HCEC 1CT (cell line): ENCODE data around the gene TMEM131L.
"Not testable (repeated sequence)": the region's sequence is repeated elsewhere in the genome, so short reads cannot be mapped to it uniquely, and the experiment has no call there.

Experiments used
- DNase-seq: peaks from one replicate; pipeline ENCODE4 v3.0.0-alpha.2; 2017

Gene TMEM131L

DNA sequence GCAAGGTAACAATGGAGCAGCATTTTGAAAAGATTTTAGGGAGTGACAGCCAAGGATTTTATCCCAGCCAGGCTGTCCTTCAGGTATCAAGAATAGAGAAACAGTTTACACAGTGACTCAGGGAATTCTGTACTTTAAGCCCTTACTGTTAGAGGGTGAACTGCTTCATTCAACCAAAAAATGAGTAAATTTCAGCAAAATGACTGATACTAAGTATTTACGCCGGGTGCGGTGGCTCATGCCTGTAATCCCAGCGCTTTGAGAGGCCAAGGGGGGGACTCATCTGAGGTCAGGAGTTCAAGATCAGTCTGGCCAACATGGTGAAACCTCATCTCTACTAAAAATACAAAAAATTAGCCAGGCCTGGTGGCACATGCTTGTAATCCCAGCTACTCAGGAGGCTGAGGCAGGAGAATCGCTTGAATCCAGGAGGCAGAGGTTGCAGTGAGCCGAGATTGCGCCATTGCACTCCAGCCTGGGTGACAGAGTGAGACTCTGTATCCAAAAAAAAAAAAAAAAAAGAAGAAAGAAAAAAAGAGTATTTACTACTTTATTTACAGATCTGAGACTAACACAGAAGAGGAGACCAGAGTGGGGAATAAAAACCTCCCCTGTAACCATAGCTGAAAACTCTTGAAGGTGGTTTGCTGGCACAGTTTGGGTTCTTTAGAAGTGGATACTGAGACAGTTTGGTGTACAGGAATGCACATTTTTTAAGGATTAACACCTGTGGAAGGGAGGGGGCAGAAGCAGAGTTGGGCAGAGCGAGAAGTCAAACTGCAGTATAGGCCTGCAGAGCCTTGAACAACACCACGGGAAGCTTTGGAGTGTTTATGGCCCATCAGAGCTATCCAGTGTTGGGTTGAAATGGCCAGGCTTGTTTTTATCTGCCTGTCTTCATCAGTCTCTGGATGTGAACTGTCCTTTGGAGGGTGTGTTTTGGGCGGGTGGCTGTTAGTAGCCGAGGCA is 40.5 kb downstream of the TMEM131L start:
- DNase-seq = no peak

DNA sequence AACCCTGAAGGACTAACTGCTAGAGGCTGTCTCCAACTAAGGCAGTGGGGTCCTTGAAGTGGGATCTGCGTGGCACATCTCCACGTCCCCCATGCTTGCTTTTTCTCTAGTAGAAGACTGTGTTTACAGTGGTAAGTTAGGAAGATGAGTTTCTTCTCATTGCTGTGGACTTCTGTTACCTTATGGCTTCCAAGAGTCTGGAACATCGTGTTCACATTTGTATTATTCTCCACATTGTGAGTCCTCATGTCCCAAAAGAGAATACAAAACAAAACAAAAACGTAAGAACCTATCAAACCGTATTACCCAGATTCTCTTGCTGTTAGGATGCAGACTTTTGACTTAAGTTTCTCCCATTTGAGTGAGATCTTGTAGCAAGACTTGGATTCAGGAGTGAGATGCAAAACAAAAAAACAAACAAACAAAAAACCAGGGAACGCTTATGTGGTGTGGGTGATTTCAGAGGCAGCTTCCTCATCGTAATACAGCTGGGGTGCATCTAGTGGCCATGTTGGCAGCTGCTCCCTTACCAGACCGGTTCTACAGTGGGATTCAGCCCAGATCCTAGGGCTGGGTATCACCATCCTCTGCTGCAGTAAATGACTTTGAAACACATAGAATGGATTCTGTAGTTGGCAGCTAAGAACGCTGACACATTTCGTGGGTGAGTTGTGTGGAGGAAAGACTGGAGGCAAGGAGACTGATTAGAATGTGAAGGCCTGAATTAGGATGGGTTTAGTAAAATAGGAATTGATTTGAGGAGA is 41.3 kb downstream of the TMEM131L start:
- DNase-seq = no peak

DNA sequence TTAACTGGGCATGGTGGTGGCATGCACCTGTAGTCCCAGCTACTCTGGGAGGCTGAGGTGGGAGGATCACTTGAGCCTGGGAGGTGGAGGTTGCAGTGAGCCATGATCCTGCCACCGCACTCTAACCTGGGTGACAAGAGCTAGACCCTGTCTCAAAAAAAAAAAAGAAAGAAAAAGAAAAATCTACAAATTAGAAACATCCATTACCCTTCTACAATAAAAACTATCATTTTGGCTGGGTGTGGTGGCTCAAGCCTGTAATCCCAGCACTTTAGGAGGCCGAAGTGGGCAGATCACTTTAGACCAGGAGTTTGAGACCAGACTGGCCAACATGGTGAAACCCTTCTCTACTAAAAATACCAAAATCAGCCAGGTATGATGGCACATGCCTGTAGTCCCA is 43.1 kb downstream of the TMEM131L start:
- not testable (repeated sequence) for DNase-seq

DNA sequence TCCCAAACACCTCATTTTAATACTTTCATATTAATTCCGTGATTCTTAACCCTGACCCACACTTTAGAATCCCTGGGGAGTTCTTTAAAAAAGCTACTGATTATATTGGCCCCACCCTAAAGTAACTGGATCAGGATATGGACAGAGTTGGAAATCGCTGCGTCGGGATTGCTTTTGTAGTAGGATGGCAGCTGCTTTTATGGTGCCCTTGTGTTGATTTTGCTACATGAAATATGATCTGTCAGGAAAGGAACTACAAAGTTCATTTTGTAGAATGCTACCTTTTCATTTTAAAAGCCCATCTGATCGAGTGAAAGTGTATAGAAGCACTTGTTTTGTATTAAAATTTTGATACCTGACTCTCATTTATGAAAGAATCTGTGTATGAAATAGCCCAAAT is 43.6 kb downstream of the TMEM131L start:
- no peak for DNase-seq

DNA sequence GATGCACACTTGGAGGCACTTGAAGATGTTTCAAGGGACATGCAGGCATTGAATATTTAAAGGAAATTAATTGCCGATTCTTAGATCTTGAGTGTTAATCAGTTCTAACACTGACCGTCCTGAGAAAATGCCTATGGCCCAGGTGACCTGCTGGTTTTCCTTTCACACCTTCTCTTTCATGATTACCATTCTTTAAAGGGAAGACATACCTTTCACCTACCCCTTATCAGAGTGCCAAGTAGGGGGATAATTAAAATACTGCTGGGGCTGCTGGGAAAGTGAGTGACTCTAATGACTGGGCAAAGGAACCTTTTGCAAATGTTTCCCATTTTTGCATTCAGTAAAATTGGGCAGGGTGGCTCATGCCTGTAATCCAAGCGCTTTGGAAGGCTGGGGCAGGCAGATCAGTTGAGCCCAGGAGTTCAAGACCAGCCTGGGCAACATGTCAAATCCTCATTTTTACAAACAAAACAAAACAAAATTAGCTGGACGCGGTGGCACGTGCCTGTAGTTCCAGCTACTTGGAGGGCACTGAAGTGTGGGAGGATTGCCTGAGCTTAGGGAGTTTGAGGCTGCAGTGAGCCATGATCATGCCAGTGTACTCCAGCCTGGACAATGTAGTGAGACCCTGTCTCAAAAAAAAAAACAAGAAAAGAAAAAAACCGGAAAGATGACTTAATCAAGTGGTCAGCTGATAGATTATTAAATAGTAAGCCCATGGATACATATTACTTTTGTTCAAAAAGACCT is 44.3 kb downstream of the TMEM131L start:
- DNase-seq = no peak

DNA sequence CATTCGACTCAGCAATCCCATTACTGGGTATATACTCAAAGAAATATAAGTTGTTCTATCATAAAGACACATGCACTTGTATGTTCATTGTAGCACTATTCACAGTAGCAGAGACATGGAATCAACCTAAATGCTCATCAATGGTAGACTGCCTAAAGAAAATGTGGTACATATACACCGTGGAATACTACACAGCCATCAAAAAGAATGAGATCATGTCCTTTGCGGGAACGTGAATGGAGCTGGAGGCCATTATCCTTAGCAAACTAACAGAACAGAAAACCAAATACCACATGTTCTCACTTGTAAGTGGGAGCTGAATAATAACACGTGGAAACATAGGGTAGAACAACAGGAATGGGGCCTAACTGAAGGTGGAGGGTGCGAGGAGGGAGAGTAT is 44.9 kb downstream of the TMEM131L start:
- no peak for DNase-seq

DNA sequence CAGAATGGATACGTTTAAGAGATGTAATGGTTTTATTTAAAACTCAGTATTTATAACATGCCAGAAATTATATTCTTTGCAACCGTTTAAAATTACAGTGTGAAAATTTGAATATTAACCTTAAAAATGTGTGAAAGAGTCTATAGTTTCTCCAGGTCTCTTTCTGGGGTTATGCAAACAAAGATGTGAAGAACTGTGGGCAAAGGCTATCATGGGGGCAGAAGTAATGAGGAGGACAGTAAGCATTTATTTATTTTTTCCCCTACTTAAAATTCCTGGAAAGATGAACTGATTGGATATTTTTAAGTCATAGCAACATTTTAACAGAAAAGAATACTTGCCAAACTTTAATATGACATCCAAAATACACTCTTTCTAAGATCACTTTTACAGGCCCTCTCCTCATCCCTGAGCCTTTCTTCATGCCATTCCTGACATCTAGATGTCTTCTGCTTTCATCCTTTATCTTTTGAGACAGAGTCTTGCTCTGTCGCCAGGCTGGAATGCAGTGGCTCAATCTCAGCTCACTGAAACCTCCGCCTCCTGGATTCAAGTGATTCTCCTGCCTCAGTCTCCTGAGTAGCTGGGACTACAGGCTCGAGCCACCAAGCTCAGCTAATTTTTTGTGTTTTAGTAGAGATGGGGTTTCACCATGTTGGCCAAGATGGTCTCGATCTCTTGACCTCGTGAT is 46.1 kb downstream of the TMEM131L start:
- no peak for DNase-seq

DNA sequence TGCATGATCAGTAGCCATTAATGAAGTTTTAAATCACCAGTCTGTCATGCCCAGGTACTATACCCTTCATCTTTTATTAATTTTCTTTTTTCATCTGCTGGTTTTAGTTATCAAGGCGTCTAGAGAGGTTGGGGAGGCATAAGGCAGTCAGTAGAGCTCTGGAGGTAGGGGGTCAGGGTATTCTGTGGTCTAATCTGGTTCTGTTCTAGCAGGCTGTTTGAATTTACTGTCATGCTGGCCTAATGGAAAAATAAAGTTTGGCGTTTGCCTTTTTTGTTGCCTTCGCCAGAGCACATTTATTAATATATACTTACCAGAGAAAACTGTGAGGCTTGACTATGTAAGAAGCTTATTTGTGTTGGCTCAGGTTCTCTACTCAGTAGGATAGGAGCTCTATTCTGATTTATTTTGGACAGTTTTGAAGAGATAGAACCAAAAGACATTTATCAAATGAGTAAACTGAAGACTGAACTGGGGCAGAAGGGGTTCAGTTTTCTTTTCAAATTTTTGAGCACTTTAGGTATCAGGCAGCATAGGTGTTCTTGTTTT is 46.9 kb downstream of the TMEM131L start:
- no peak for DNase-seq

DNA sequence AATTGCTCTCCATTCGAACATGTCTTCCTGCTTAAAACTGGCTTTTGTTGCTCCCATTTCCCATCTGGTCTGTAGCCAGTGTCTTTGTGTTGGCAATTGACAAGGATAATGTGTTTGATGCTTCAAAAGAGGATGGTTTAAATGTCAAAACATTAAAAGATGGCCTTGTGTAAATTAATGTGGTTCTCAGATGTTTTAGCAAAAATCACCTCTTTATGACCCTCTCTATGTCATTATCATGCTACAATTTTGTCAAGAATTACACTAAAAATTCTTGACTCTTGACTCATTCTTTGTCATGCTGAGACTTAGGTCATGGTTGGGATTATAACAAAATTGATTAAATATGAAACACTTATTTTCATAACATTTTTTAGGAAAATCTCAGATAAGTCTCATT is 47.4 kb downstream of the TMEM131L start:
- peak; percentile 60 for DNase-seq

DNA sequence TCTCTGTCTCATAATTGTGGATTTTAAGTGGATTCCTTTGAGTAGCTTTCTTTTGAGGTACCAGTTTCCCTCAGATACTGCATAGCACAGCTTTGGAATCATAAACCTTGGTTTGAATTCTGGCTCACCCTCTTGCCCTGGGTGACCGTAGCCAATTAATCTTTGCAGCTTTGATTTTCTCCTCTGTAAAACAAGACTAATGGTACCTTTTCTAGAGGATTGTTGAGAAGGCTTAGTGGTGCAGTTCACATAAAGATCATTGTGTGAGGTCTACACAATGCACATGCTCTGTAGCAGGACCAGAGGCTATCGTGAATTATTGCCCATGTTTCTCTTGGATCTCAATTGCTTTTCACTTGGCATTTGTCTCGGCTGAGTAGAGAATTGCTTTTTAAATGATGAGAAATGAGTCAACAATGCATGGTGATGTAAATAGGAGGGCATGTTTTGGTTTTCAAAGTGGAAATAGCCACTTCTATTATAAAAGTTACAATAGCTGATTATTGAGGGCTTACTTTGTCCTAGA is 47.9 kb downstream of the TMEM131L start:
- peak; percentile 51 for DNase-seq

DNA sequence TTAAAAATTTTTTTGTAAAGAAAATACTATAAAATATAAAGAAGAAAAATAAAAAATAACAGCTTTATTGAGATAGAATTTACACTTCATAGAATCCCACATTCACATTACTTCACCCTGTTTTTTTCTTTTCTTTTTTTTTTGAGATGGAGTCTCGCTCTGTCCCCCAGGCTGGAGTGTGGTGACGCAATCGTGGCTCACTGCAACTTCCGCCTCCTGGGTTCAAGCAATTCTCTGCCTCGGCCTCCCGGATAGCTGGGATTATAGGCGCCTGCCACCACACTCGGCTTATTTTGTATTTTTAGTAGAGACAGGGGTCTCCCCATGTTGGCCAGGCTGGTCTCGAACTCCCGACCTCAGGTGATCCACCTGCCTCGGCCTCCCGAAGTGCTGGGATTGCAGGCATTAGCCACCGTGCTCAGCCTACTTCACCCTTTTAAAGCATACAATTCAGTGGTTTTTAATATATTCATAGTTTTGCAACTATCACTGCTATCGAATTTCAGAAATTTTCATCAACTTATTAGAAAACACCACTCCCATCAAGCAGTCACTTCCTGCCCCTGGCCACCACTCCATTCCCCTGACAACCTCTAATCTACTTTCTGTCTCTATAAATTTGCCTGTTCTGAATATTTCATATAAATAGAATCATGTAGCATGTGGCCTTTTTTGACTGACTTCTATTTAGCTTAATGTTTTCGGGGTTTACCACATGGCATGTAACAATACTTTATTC is 48.7 kb downstream of the TMEM131L start:
- DNase-seq = no peak

DNA sequence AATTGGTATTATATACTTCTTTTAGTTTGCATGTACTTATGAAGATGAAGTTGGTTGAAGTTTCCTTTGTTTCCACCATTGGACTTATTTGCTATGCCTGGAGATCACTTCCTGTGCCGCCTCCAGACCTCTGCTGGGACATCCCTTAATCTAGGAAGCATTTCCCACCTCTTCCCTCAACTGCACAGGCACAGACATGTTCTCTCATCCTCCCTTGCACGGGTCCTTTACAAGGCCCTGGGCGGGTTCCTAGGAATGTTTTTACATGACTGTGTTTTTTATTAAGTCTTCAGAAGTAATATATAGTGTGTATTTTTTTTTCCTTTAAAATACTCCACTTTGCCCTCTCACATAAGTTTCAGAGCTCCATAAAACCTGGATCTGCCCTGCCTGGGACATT is 51.0 kb downstream of the TMEM131L start:
- DNase-seq = no peak

DNA sequence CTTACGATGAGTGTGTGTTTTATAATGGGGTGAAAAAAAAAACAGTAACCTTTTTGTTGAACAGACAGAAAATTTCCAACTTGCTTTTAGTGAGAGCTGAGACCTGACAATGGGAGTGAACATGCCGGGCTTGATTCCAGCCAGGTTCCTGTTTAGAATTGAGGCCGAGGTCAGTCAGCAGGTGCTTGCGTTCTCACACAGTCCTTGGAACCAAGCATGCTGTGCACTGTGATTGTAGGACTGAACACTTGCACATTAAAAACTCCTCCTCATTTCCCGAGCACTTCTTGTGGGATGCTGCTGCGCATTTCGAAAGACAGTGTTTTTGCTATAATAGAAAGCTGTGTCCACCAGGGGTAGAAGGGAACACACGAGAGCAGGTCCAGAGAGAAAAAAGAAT is 51.8 kb downstream of the TMEM131L start:
- no peak for DNase-seq

DNA sequence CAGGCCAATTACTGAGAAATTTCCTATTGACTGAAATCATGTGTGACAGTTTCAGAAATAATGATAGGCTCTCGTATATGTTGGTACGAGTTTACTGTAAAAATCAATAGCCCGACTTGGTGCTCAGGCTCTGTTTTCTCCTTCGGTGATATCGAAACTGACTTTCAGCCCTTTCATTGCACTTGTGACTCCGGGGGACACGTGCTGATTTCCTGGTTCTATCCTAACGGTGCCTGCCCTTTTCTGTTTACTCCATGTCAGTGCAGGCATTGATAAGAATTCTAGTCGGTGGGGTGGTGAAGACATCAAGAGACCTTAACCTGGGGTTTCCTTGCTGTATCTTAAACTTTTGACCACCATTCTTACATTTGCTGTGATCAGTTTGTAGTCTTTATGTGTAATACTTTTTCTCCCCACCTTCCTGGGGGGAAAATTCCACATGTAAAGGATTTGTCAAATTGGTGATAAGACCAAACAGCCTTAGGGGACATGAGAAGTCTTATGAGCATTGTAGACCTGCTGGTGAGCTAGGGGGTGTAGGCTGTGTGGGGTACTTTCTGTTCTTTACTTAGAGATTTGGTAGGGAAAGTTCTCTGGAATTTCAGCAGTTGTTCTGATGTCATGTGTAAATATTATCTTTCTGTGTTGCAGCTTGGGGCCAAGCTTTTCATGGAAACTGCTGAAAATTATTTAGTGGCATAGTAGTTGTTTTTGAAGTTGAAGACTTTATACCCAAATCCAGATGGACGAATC is 52.7 kb downstream of the TMEM131L start:
- no peak for DNase-seq

DNA sequence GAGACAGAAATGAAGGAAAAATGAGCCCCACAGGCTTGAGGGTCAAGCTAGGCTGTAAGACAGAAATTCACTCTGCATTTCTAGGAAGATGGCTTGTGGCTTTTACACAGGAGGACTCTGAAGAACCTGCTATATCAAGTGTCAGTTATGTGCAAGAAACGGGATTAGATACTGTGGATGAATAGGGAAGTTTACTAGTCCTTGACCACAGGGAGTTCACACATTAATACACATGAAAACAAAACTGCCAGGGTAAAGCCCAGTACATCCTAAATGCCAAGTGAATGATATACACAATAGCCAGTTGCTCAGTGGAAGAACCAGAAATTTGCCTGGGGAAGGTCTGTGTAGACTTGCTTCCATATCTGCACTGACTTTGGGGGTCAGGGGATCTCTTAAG is 53.5 kb downstream of the TMEM131L start:
- no peak for DNase-seq

DNA sequence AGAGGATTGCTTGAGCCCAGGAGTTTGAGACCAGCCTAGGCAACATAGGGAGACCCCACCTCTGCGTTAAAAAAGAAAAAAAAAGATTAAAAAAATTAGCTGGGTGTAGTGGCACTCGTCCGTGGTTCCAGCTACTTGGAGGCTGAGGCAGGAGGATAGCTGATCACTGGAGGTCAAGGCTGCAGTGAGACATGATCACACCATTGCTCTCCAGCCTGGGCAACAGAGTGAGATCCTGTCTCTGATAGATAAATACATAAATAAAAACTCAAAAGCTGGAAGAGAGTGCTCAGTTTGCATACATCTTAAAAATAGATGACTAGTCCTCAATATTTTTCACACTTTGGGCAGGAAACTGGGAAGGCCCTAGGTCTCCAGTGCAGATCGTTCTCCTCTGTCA is 54.1 kb downstream of the TMEM131L start:
- DNase-seq = no peak

DNA sequence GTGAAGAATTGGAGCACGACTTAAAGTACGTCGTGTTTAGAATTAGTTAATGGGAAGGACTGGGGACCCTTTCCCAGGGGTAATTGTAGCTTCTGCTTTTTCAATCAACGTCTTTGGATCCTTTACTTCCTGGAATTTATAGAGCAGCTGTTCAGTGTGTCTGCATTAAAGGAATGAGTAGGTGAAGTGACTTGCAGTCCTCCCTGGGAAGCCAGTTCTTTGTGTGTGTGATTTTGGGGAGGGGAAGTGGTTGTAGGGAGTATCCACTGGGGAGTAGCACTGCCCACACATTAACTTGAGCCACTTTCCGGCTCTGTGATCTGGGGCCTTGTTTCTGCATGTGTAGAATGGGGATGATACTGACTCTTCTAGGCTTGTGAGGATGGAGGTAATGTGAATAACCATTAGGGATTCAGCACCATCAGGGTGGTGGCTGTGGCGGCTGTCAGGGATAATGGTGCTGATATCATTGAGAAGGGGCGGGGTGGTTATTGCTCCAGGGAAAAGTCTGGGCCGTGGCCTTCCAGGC is 54.7 kb downstream of the TMEM131L start:
- DNase-seq = no peak

DNA sequence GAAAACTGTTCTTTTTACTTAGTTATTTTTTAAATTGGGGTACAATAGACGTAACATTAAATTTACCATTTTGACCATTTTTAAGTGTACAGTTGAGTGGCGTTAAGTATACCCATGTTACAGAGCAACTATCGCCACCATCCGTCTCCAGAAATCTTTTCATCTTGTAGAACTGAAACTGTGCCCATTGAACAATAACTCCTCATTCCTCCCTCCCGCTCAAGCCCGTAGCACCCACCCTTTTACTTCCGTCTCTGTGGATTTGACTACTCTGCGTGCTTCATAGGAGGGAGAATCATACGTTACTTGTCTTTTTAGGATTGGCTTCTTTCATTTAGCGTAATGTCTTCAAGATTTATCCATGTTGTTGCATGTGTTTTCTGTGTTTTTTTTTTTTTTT is 55.3 kb downstream of the TMEM131L start:
- no peak for DNase-seq

DNA sequence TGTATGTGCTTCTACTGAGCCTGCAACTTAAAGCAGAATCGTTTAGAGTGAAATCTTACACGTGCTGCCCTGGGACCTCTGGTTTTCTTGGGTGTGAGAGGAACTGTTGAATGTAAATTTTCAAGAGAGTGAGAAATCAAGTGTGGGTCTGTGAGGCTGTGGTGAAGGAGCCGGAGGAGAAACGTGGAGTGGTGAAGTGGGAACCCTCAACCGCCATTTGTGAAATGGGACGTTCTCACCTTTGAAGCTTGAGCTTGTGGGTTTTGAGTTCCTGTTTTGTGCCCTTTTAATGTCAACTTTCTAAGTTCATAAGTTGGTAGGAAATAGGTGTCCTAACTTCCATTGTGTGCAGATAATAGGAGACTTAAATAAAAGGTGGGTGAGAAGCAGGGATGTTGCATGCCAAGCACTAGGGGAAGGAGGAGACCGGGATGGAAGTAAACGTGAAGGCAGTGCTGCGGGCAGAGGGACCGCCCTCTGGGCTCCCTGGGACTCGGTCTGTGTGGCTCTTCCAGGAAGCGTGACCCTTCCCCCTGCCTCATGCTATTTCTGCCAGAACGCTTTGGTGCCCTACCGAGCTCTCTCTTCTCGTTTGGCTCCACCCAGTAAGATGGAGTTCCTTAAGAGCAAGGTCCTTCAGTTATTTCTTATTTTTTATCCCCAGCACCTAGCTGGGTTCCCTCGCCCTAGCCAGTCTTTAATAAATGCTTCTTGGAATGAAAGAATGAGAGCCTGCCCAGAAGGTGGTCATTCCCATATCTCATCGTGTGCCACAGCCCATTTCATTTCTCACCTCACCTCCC is 56.0 kb downstream of the TMEM131L start:
- no peak for DNase-seq

DNA sequence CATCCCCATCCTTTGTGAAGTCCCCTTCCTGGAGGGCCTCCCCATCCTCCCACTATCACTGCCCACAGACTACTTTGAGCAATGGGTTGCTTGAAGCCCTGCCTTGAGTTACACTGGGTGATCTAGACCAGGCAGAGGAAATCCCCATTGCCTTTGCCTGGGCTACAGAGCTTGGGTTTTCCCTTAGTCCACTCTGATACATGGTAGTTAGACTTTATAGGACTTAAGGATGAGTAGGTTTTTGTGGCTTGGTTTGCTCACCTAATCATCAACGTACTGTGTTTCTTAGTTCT is 56.6 kb downstream of the TMEM131L start:
- no peak for DNase-seq
